Measurements from ENCODE around the gene ZNF101. TPM values are rescaled to one million over a fixed set of nuclear protein-coding genes. Genes with fewer than 3 reads are reported as not detected.

ZNF101 gene
- total and polyA plus RNA-seq, 2 of the 4 experiments (the other 2 are of a cell fraction): 2.8 to 7.3 TPM

GRCh38 chr19:19668230-19669012 lies at the start of gene ZNF101 (continued):
- no peak for TF ChIP-seq RAD21 (IDR thresholded peaks at IDR 0.05; ENCODE audit: low read length)
- no peak for TF ChIP-seq POLR2A (IDR thresholded peaks at IDR 0.05; ENCODE audit: low read depth, low read length)
- TF ChIP-seq MAZ (IDR thresholded peaks at IDR 0.05; ENCODE audit: borderline replicate concordance, low read depth, low read length): peak; percentile 32; the same call in 1 of the 2 replicates

DNA sequence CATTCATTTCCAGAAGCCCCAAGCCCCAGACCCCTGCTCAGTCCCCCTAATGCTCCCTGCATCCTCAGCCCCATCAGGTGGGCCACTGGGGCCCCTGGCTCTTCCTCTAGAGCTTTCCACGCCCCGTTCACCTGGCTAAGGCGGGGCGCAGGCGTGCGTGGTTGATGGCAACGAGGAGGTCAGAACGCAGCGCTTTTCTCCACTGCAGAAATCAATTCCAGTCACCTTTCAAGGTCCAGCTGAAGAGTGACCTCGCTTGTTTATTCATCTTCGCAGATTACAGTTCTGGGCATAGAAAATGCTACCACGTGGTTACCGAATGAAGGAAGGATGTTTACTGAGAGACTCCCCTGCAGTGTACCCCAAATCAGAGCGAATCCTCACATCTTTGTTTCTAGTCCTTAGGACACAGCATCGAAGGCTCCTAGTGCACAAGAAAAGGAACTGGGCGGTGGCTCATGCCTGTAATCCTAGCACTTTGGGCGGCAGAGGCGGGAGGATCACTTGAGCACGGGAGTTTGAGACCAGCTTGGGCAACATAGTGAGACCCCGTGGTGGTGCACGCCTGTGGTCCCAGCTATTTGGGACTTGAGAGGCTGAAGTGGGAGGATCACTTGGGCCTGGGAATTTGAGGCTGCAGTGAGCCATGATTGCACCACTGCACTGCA lies 49.3 kb upstream of the ZNF101 start:
- H4K5ac ChIP-seq (ENCODE audit: low read depth, low read length): no peak overlapping the region
- no peak overlapping the region for H2BK15ac ChIP-seq (ENCODE audit: low read depth, low read length)
- no peak overlapping the region for H3K27ac ChIP-seq (ENCODE audit: insufficient read depth, low read length)
- DNase-seq (no peak), ATAC-seq (ENCODE audit: low read depth) (no peak)
- ChIA-PET POLR2A (ENCODE audit: unreplicated experiment) (interaction anchor here (0.6 kb wide), 1 partner anchor 19 kb away, joined by 4 read pairs; no protein-coding TSS in a partner anchor), CTCF (interaction anchor here (0.6 kb wide), 1 partner anchor 65 kb away, joined by 3 read pairs; no protein-coding TSS in a partner anchor)
- 25% methylated on average over 8 of the region's 21 CpGs; no CpG with 5 or more reads in 1 of the 2 experiments for WGBS, 2 experiments (ENCODE audit: extremely low coverage in 2 of 2, insufficient read length in 1 of 2)
- no peak overlapping the region for H3K56ac ChIP-seq (ENCODE audit: extremely low read depth, insufficient read depth, low read length)
- peak overlapping the region; percentile 80 for H2AFZ ChIP-seq (replicated peaks; ENCODE audit: low read length, poor library complexity)
- no peak overlapping the region for H4K8ac ChIP-seq (ENCODE audit: low read depth in 2 of 2, low read length in 2 of 2)
- no peak overlapping the region for H2AK9ac ChIP-seq (replicated peaks; ENCODE audit: low read depth, low read length, poor library complexity)
- no peak overlapping the region for H3K23ac ChIP-seq (ENCODE audit: low read depth, low read length)
- peak overlapping the region; percentile 99; the same call in 1 of the 2 replicates for H3K4me2 ChIP-seq (ENCODE audit: low read depth, low read length)
- H4K20me1 ChIP-seq (ENCODE audit: insufficient read depth, low read length): no peaks in the 10 kb centered on the region
- H2AK5ac ChIP-seq (ENCODE audit: low read depth, low read length): no peak overlapping the region
- no peaks in the 10 kb centered on the region for H3K27me3 ChIP-seq (ENCODE audit: control insufficient read depth, insufficient read depth, low read length)
- intact Hi-C loops (cut with micrococcal nuclease): loop anchor here (5.0 kb wide), 1 partner anchor 52 kb away; no protein-coding TSS in a partner anchor
- no peak overlapping the region for H3K4me3 ChIP-seq (ENCODE audit: insufficient read depth, low read depth, low read length)
- H3K4ac ChIP-seq (ENCODE audit: low read depth, low read length): no peak overlapping the region
- H4K91ac ChIP-seq (ENCODE audit: insufficient read depth, low read depth, low read length): no peak overlapping the region
- H3K4me1 ChIP-seq (ENCODE audit: control insufficient read depth, insufficient read depth, low read length): peaks cover 4% of the 10 kb centered on the region; the same call in 1 of the 2 replicates
- dilution Hi-C loops (cut with HindIII; ENCODE audit: low sequenced_read_pairs, unreplicated experiment): no loop called here
- H3K79me1 ChIP-seq (ENCODE audit: low read depth in 1 of 2, low read length in 2 of 2): peaks cover 6 to 9% of the 10 kb centered on the region in 2 experiments; a peak in 2 of 4 replicates
- H3K9me1 ChIP-seq (ENCODE audit: insufficient read depth, low read length): peaks cover 10% of the 10 kb centered on the region; the same call in 1 of the 2 replicates
- in situ Hi-C loops (cut with MboI; ENCODE audit: low sequenced_read_pairs): no loop called here
- H2BK120ac ChIP-seq (ENCODE audit: low read depth, low read length): no peak overlapping the region
- no peaks in the 10 kb centered on the region for H3K9me3 ChIP-seq (ENCODE audit: control insufficient read depth, insufficient read depth, low read length)
- no peak overlapping the region for H3K18ac ChIP-seq (ENCODE audit: low read depth, low read length)
- no peak overlapping the region for H3K9ac ChIP-seq (ENCODE audit: low read depth, low read length)
- BruUV-seq (replicated peaks): no TSS peak
- no peak overlapping the region for H2BK20ac ChIP-seq (ENCODE audit: low read depth, low read length)
- H2BK5ac ChIP-seq (ENCODE audit: low read depth, low read length, poor library complexity, severe bottlenecking): no peak overlapping the region
- H3K14ac ChIP-seq (replicated peaks; ENCODE audit: low read depth, low read length): no peak overlapping the region
- H3K36me3 ChIP-seq (ENCODE audit: control insufficient read depth, insufficient read depth, low read length): no peaks in the 10 kb centered on the region
- TF ChIP-seq CHD1 (IDR thresholded peaks at IDR 0.05; ENCODE audit: low read depth, low read length) (no peak), MAZ (IDR thresholded peaks at IDR 0.05; ENCODE audit: borderline replicate concordance, low read depth, low read length) (no peak), POLR2A (IDR thresholded peaks at IDR 0.05; ENCODE audit: low read depth, low read length) (no peak), BHLHE40 (IDR thresholded peaks at IDR 0.05; ENCODE audit: low read depth, low read length) (no peak), RAD21 (IDR thresholded peaks at IDR 0.05; ENCODE audit: low read length) (no peak), RFX5 (IDR thresholded peaks at IDR 0.05; ENCODE audit: low read depth, low read length) (no peak), USF2 (IDR thresholded peaks at IDR 0.05; ENCODE audit: low read depth, low read length) (no peak), SMC3 (IDR thresholded peaks at IDR 0.05; ENCODE audit: low read depth, low read length) (no peak)
- TF ChIP-seq, protein P1, sequence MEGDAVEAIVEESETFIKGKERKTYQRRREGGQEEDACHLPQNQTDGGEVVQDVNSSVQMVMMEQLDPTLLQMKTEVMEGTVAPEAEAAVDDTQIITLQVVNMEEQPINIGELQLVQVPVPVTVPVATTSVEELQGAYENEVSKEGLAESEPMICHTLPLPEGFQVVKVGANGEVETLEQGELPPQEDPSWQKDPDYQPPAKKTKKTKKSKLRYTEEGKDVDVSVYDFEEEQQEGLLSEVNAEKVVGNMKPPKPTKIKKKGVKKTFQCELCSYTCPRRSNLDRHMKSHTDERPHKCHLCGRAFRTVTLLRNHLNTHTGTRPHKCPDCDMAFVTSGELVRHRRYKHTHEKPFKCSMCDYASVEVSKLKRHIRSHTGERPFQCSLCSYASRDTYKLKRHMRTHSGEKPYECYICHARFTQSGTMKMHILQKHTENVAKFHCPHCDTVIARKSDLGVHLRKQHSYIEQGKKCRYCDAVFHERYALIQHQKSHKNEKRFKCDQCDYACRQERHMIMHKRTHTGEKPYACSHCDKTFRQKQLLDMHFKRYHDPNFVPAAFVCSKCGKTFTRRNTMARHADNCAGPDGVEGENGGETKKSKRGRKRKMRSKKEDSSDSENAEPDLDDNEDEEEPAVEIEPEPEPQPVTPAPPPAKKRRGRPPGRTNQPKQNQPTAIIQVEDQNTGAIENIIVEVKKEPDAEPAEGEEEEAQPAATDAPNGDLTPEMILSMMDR (conservative IDR thresholded peaks at IDR 0.05; ENCODE audit: low read depth, low read length): no peak
- TF ChIP-seq, protein P2, sequence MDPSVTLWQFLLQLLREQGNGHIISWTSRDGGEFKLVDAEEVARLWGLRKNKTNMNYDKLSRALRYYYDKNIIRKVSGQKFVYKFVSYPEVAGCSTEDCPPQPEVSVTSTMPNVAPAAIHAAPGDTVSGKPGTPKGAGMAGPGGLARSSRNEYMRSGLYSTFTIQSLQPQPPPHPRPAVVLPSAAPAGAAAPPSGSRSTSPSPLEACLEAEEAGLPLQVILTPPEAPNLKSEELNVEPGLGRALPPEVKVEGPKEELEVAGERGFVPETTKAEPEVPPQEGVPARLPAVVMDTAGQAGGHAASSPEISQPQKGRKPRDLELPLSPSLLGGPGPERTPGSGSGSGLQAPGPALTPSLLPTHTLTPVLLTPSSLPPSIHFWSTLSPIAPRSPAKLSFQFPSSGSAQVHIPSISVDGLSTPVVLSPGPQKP (IDR thresholded peaks at IDR 0.05; ENCODE audit: borderline replicate concordance, low read depth, low read length): no peak
